ENCODE data around the gene ELOF1. TPM values are rescaled to one million over a fixed set of nuclear protein-coding genes. Genes with fewer than 3 reads are reported as not detected.
"Not testable (repeated sequence)": the region's sequence is repeated elsewhere in the genome, so short reads cannot be mapped to it uniquely, and the experiment has no call there.

ELOF1 gene
- total RNA-seq, 1 donor from 2014 or later: 28.0 TPM

GRCh38 chr19:11578258-11579142, 19.5 kb upstream of the ELOF1 start:
- Histone ChIP-seq H3K27ac (peak overlapping the region; percentile 55), H3K36me3 (no peaks in the 10 kb centered on the region), H3K27me3 (no peaks in the 10 kb centered on the region), H3K4me1 (peaks cover 41% of the 10 kb centered on the region), H3K9me3 (no peaks in the 10 kb centered on the region), H3K4me3 (peak overlapping the region; percentile 43 to 45)
- TF ChIP-seq POLR2AphosphoS5 (IDR thresholded peaks at IDR 0.05; ENCODE audit: insufficient read depth in 1 of 2, low read depth in 1 of 2) (peak in 1 of 2 donors; percentile 32), POLR2A (IDR thresholded peaks at IDR 0.05) (no peak), CTCF (IDR thresholded peaks at IDR 0.05) (no peak)
- no peak for DNase-seq (ENCODE audit: extremely low spot score in 2 of 2)
- intact Hi-C loops (cut with DNase I): no loop called here

GRCh38 chr19:11577451-11578257, 18.6 kb upstream of the ELOF1 start, which contains the start of gene ACP5:
Gene ACP5 (minus strand): TSS chr19:11577645. CDS start chr19:11577317, 328 bp downstream.
- TF ChIP-seq POLR2A (IDR thresholded peaks at IDR 0.05): no peak
- TF ChIP-seq POLR2AphosphoS5 (IDR thresholded peaks at IDR 0.05; ENCODE audit: insufficient read depth in 1 of 2, low read depth in 1 of 2): no peak
- no peak for TF ChIP-seq CTCF (IDR thresholded peaks at IDR 0.05)
- H3K36me3 ChIP-seq: no peaks in the 10 kb centered on the region
- no peaks in the 10 kb centered on the region for H3K27me3 ChIP-seq
- no peaks in the 10 kb centered on the region for H3K9me3 ChIP-seq
- intact Hi-C loops (cut with DNase I): no loop called here
- H3K27ac ChIP-seq: peak within 1 kb of the TSS; percentile 55
- H3K4me1 ChIP-seq: peaks cover 41% of the 10 kb centered on the region
- no peak for DNase-seq (ENCODE audit: extremely low spot score in 2 of 2)
- peak within 1 kb of the TSS; percentile 43 to 45 for H3K4me3 ChIP-seq

- H3K27me3 ChIP-seq: no peaks in the 10 kb centered on the region
- H3K4me1 ChIP-seq: peaks cover 34% of the 10 kb centered on the region
- TF ChIP-seq CTCF (IDR thresholded peaks at IDR 0.05) (no peak), POLR2AphosphoS5 (IDR thresholded peaks at IDR 0.05; ENCODE audit: insufficient read depth in 1 of 2, low read depth in 1 of 2) (no peak)
- DNase-seq (ENCODE audit: extremely low spot score in 2 of 2): no peak
- no peak overlapping the region for H3K27ac ChIP-seq
- intact Hi-C loops (cut with DNase I): no loop called here
- H3K4me3 ChIP-seq: no peak overlapping the region
- H3K36me3 ChIP-seq: no peaks in the 10 kb centered on the region
- no peaks in the 10 kb centered on the region for H3K9me3 ChIP-seq
These were observed 17.2 kb upstream of the ELOF1 start for GRCh38 chr19:11576227-11576626.

- TF ChIP-seq POLR2A (IDR thresholded peaks at IDR 0.05): no peak
- no peak for TF ChIP-seq POLR2AphosphoS5 (IDR thresholded peaks at IDR 0.05; ENCODE audit: insufficient read depth in 1 of 2, low read depth in 1 of 2)
- TF ChIP-seq CTCF (IDR thresholded peaks at IDR 0.05): no peak
These were observed 15.7 kb upstream of the ELOF1 start for GRCh38 chr19:11574689-11575088.

GRCh38 chr19:11573763-11574162, 14.7 kb upstream of the ELOF1 start:
- H3K9me3 ChIP-seq; H3K4me3 ChIP-seq; H3K27ac ChIP-seq; H3K36me3 ChIP-seq; intact Hi-C loops (cut with DNase I); DNase-seq (ENCODE audit: extremely low spot score in 2 of 2); H3K27me3 ChIP-seq: not testable (repeated sequence)
- H3K4me1 ChIP-seq: peaks cover 18% of the 10 kb centered on the region

More at GRCh38 chr19:11574689-11575088, 15.7 kb upstream of the ELOF1 start:
- intact Hi-C loops (cut with DNase I): no loop called here
- Histone ChIP-seq H3K27me3 (no peaks in the 10 kb centered on the region), H3K9me3 (no peaks in the 10 kb centered on the region), H3K4me3 (no peak overlapping the region), H3K27ac (no peak overlapping the region), H3K36me3 (no peaks in the 10 kb centered on the region), H3K4me1 (peaks cover 23% of the 10 kb centered on the region)
- DNase-seq (ENCODE audit: extremely low spot score in 2 of 2): no peak

GRCh38 chr19:11573354-11573753, 14.3 kb upstream of the ELOF1 start:
- DNase-seq (ENCODE audit: extremely low spot score in 2 of 2); intact Hi-C loops (cut with DNase I); H3K4me3 ChIP-seq; H3K27ac ChIP-seq; H3K9me3 ChIP-seq; H3K36me3 ChIP-seq; H3K27me3 ChIP-seq: not testable (repeated sequence)
- H3K4me1 ChIP-seq: peaks cover 14% of the 10 kb centered on the region
